CD8-positive, alpha-beta memory T cell (primary cell): ENCODE results near the gene CRHR1. TPM values are rescaled to one million over a fixed set of nuclear protein-coding genes. Genes with fewer than 3 reads are reported as not detected.
"Not testable (repeated sequence)": the region's sequence is repeated elsewhere in the genome, so short reads cannot be mapped to it uniquely, and the experiment has no call there.

ENCODE experiments used
- CTCF ChIA-PET: fragments of 350-600 bp; sonication (Branson Sonifier 250); formaldehyde crosslinking; loops from one replicate; lab custom pipeline; 2021; ENCODE audit warnings: antibody characterized with exemption; lab: Charles Lee
- POLR2A ChIA-PET: fragments of 350-600 bp; sonication (Branson Sonifier 250); formaldehyde crosslinking; loops from one replicate; lab custom pipeline; 2021; ENCODE audit warnings: antibody characterized with exemption; lab: Charles Lee
- DNase-seq, 5 donors: peaks; one replicate each; pipeline versions ENCODE4 v3.0.0 to v3.0.0-alpha.2; 2020 to 2022; ENCODE audit warnings: mixed read lengths in 1 of 5
- H3K27ac ChIP-seq: one replicate; pipeline ENCODE4 v1.7.0; 2013; ENCODE audit warnings: low read depth, mild to moderate bottlenecking, low read length, moderate library complexity
- H3K27me3 ChIP-seq: 2 replicates; pipeline ENCODE4 v1.7.0; 2013; ENCODE audit warnings: low read length, mild to moderate bottlenecking; ENCODE audit not compliant: insufficient read depth, poor library complexity, severe bottlenecking
- H3K36me3 ChIP-seq: 2 replicates; pipeline ENCODE4 v1.7.0; 2013; ENCODE audit warnings: mild to moderate bottlenecking, low read length, moderate library complexity; ENCODE audit not compliant: insufficient read depth
- H3K4me1 ChIP-seq: 2 replicates; pipeline ENCODE4 v1.7.0; 2013; ENCODE audit warnings: mild to moderate bottlenecking, low read length, moderate library complexity; ENCODE audit not compliant: insufficient read depth
- H3K4me3 ChIP-seq: 2 replicates; pipeline ENCODE4 v1.7.0; 2013; ENCODE audit warnings: mild to moderate bottlenecking, low read length
- H3K9me3 ChIP-seq: 2 replicates; pipeline ENCODE4 v1.7.0; 2013; ENCODE audit warnings: mild to moderate bottlenecking, low read length
- H3K27ac Mint-ChIP-seq, 8 donors: one replicate each; pipeline ENCODE4 v1.8.0; 2020 to 2021; ENCODE audit warnings: mixed read lengths in 8 of 8, mild to moderate bottlenecking in 6 of 8, inconsistent platforms in 3 of 8, moderate library complexity in 3 of 8
- H3K27me3 Mint-ChIP-seq, 2 donors: one replicate each; pipeline ENCODE4 v1.8.0; 2020 to 2021; ENCODE audit warnings: mixed read lengths in 2 of 2, mild to moderate bottlenecking in 1 of 2, moderate library complexity in 1 of 2
- H3K36me3 Mint-ChIP-seq, 3 donors: one replicate each; pipeline ENCODE4 v1.8.0; 2020 to 2021; ENCODE audit warnings: mixed read lengths in 3 of 3, inconsistent platforms in 1 of 3, mild to moderate bottlenecking in 1 of 3
- H3K4me1 Mint-ChIP-seq, 3 donors: one replicate each; pipeline ENCODE4 v1.8.0; 2020 to 2021; ENCODE audit warnings: mixed read lengths in 3 of 3, inconsistent platforms in 1 of 3, mild to moderate bottlenecking in 1 of 3
- H3K4me3 Mint-ChIP-seq, 7 donors: one replicate each; pipeline ENCODE4 v1.8.0; 2020 to 2021; ENCODE audit warnings: mixed read lengths in 7 of 7, mild to moderate bottlenecking in 6 of 7, moderate library complexity in 4 of 7, inconsistent platforms in 2 of 7
- H3K9me3 Mint-ChIP-seq, 5 donors: one replicate each; pipeline ENCODE4 v1.8.0; 2020 to 2022; ENCODE audit warnings: mixed read lengths in 5 of 5, mild to moderate bottlenecking in 3 of 5, moderate library complexity in 2 of 5, inconsistent platforms in 1 of 5
- polyA plus RNA-seq: library from polyadenylated mRNA; unstranded; fragments of 300-500 nt; fragmentation: Illumina TruSeq; gene quantifications from one replicate; pipeline ENCODE4 v1.2.3, GENCODE V29; 2021
- total RNA-seq, 2 experiments: library from RNA; stranded (reverse); gene quantifications; one replicate each; pipeline ENCODE4 v1.2.3, GENCODE V29; 2021

The CRHR1 gene
- total RNA-seq (not detected), polyA plus RNA-seq (not detected)

- no peak within 1 kb of the TSS for H3K27ac ChIP-seq
- Mint-ChIP-seq H3K27me3 (peaks cover 49 to 74% of the 10 kb centered on the region in 2 donors), H3K9me3 (no peaks in the 10 kb centered on the region), H3K27ac (no peak within 1 kb of the TSS), H3K4me3 (peak within 1 kb of the TSS; percentile 73 to 87 (median 78)), H3K36me3 (no peaks in the 10 kb centered on the region), H3K4me1 (peaks cover 3 to 19% (median 5%) of the 10 kb centered on the region in 3 donors)
- H3K9me3 ChIP-seq: no peaks in the 10 kb centered on the region
- ChIA-PET CTCF (interaction anchor here (0.9 kb wide), 1 partner anchor 13 kb away, joined by 3 read pairs; no protein-coding TSS in a partner anchor), POLR2A (no interaction called here)
- peak within 1 kb of the TSS; percentile 43 for H3K4me3 ChIP-seq
- DNase-seq: no peak
- no peaks in the 10 kb centered on the region for H3K36me3 ChIP-seq
- peaks cover 33% of the 10 kb centered on the region for H3K27me3 ChIP-seq
- H3K4me1 ChIP-seq: no peaks in the 10 kb centered on the region
These were observed at the start of gene CRHR1 for GRCh38 chr17:45784293-45784740. TSS of gene CRHR1 (plus strand) at chr17:45784320. CDS start at chr17:45784545, 225 bp downstream.

GRCh38 chr17:45734598-45734997 is 49.5 kb upstream of the CRHR1 start:
- peaks cover 5 to 20% (median 13%) of the 10 kb centered on the region in 5 donors for H3K9me3 Mint-ChIP-seq
- no peaks in the 10 kb centered on the region for H3K4me1 ChIP-seq
- no peaks in the 10 kb centered on the region for H3K9me3 ChIP-seq
- no peaks in the 10 kb centered on the region for H3K36me3 ChIP-seq
- H3K27me3 Mint-ChIP-seq: peaks cover 17 to 42% of the 10 kb centered on the region in 2 donors
- ChIA-PET CTCF (no interaction called here), POLR2A (no interaction called here)
- peaks cover 0 to 11% (median 0%) of the 10 kb centered on the region in 3 donors for H3K36me3 Mint-ChIP-seq
- no peaks in the 10 kb centered on the region for H3K4me1 Mint-ChIP-seq
- H3K27ac ChIP-seq: no peak overlapping the region
- H3K27ac Mint-ChIP-seq: no peak overlapping the region
- H3K4me3 ChIP-seq: no peak overlapping the region
- H3K4me3 Mint-ChIP-seq: no peak overlapping the region
- H3K27me3 ChIP-seq: no peaks in the 10 kb centered on the region
- DNase-seq: no peak

- peaks cover 5 to 15% (median 8%) of the 10 kb centered on the region in 5 donors for H3K9me3 Mint-ChIP-seq
- Histone ChIP-seq H3K27me3 (no peaks in the 10 kb centered on the region), H3K36me3 (no peaks in the 10 kb centered on the region), H3K27ac (no peak overlapping the region), H3K9me3 (no peaks in the 10 kb centered on the region), H3K4me1 (no peaks in the 10 kb centered on the region), H3K4me3 (no peak overlapping the region)
- CTCF ChIA-PET: no interaction called here
- peaks cover 19 to 42% of the 10 kb centered on the region in 2 donors for H3K27me3 Mint-ChIP-seq
- peaks cover 0 to 2% (median 0%) of the 10 kb centered on the region in 3 donors for H3K4me1 Mint-ChIP-seq
- POLR2A ChIA-PET: no interaction called here
- DNase-seq: no peak
- H3K4me3 Mint-ChIP-seq: no peak overlapping the region
- H3K36me3 Mint-ChIP-seq: peaks cover 0 to 11% (median 0%) of the 10 kb centered on the region in 3 donors
- no peak overlapping the region for H3K27ac Mint-ChIP-seq
These were observed 48.6 kb upstream of the CRHR1 start for GRCh38 chr17:45735488-45735887.

GRCh38 chr17:45739786-45740185 is 44.3 kb upstream of the CRHR1 start:
- ChIA-PET POLR2A (no interaction called here), CTCF (no interaction called here)
- Histone ChIP-seq H3K27me3 (no peaks in the 10 kb centered on the region), H3K27ac (no peak overlapping the region), H3K9me3 (no peaks in the 10 kb centered on the region), H3K4me1 (no peaks in the 10 kb centered on the region), H3K4me3 (no peak overlapping the region), H3K36me3 (no peaks in the 10 kb centered on the region)
- Mint-ChIP-seq H3K4me1 (peaks cover 0 to 6% (median 0%) of the 10 kb centered on the region in 3 donors), H3K9me3 (no peaks in the 10 kb centered on the region), H3K4me3 (peak overlapping the region in 1 of 7 donors; percentile 7), H3K36me3 (no peaks in the 10 kb centered on the region), H3K27ac (no peak overlapping the region), H3K27me3 (peaks cover 16 to 51% of the 10 kb centered on the region in 2 donors)
- DNase-seq: no peak

DNA sequence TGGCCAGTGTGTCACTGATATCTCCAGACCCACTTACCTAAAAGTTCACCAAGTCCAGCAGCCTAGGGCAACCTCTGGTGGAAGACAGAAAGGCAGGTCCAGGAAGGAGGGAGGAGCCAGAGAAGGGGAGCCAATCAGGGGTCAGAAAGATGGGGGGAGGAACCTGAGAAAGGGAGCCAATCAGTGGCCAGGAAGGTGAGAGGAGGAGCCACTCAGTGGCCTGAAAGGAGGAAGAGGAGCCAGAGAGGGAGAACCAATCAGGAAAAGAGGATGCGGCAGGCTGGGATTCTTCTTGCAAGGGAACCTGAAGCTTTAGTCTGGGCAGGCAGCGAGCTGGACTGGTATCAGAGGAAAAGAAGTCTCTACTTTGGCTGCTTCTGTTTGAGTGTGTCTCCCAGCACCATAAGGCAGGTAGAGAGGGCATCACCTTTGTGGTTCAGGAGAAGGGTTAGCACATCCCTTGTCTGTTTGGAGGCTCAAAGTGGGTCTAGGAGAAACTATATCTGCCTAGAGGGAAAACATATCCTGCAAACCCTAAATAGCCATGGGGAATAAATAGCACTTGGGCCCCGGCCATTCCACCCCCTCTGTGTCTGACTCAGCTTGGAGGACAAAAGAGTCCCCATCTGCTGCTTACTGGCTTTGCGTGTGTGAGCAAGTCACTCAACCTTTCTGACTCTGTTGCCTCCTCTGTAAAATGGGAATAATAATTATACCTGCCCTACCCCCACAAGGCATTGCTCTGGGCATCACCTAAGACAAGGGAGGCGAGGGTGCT is 43.4 kb upstream of the CRHR1 start:
- H3K4me1 Mint-ChIP-seq: peaks cover 0 to 6% (median 0%) of the 10 kb centered on the region in 3 donors
- H3K36me3 Mint-ChIP-seq: no peaks in the 10 kb centered on the region
- peak overlapping the region in 2 of 7 donors; percentile 24 to 27 for H3K4me3 Mint-ChIP-seq
- H3K4me1 ChIP-seq: no peaks in the 10 kb centered on the region
- no peak overlapping the region for H3K4me3 ChIP-seq
- no peaks in the 10 kb centered on the region for H3K9me3 ChIP-seq
- DNase-seq: no peak
- no peaks in the 10 kb centered on the region for H3K9me3 Mint-ChIP-seq
- no peaks in the 10 kb centered on the region for H3K36me3 ChIP-seq
- ChIA-PET CTCF (no interaction called here), POLR2A (no interaction called here)
- H3K27me3 Mint-ChIP-seq: peaks cover 18 to 57% of the 10 kb centered on the region in 2 donors
- H3K27me3 ChIP-seq: no peaks in the 10 kb centered on the region
- no peak overlapping the region for H3K27ac ChIP-seq
- no peak overlapping the region for H3K27ac Mint-ChIP-seq

GRCh38 chr17:45742251-45742650 is 41.9 kb upstream of the CRHR1 start:
- H3K4me1 ChIP-seq: no peaks in the 10 kb centered on the region
- H3K36me3 Mint-ChIP-seq: no peaks in the 10 kb centered on the region
- H3K4me1 Mint-ChIP-seq: peaks cover 0 to 6% (median 0%) of the 10 kb centered on the region in 3 donors
- H3K9me3 ChIP-seq: no peaks in the 10 kb centered on the region
- H3K4me3 Mint-ChIP-seq: no peak overlapping the region
- H3K27ac ChIP-seq: no peak overlapping the region
- ChIA-PET CTCF (no interaction called here), POLR2A (no interaction called here)
- H3K4me3 ChIP-seq: no peak overlapping the region
- peaks cover 22 to 61% of the 10 kb centered on the region in 2 donors for H3K27me3 Mint-ChIP-seq
- H3K9me3 Mint-ChIP-seq: no peaks in the 10 kb centered on the region
- no peak overlapping the region for H3K27ac Mint-ChIP-seq
- no peaks in the 10 kb centered on the region for H3K27me3 ChIP-seq
- H3K36me3 ChIP-seq: no peaks in the 10 kb centered on the region
- no peak for DNase-seq

DNA sequence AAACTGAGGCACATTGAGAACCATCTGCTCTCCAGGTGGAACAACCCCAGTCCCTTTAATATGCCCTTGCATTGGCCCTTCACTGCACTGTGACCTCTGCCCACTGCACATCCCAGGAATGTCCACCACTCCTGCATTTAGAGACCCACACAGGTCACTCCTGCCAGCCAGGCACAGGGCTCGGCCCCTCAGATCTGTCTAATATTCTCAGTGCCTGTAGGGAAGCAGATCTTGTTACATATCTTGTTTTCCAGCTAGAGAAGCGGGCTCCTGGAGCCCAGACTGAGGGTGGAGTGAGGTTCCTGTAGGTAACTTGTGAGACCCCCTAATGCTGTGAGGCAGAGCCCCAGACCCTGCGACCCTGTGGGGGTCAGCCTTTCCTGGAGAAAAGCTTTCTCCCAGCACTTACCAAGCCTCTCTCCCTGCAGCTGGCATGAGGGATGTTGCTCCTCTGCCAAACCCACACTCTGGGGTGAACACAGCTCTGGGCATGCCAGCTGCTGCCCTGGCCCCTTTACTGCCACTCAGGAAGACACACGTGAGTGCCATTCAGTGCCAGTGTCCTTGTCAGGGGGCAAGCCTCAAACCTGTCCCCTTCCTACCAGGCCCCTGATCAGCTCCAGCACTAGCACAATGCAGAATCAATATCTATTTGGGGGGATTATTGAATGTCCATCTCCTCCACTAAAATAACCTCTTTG is 40.3 kb upstream of the CRHR1 start:
- ChIA-PET POLR2A (no interaction called here), CTCF (no interaction called here)
- H3K27me3 ChIP-seq: no peaks in the 10 kb centered on the region
- H3K9me3 ChIP-seq: no peaks in the 10 kb centered on the region
- no peak for DNase-seq
- no peak overlapping the region for H3K27ac ChIP-seq
- Mint-ChIP-seq H3K27ac (no peak overlapping the region), H3K4me1 (peaks cover 0 to 6% (median 0%) of the 10 kb centered on the region in 3 donors), H3K36me3 (no peaks in the 10 kb centered on the region), H3K9me3 (no peaks in the 10 kb centered on the region), H3K27me3 (peaks cover 24 to 54% of the 10 kb centered on the region in 2 donors), H3K4me3 (no peak overlapping the region)
- H3K36me3 ChIP-seq: no peaks in the 10 kb centered on the region
- H3K4me1 ChIP-seq: no peaks in the 10 kb centered on the region
- H3K4me3 ChIP-seq: no peak overlapping the region

DNA sequence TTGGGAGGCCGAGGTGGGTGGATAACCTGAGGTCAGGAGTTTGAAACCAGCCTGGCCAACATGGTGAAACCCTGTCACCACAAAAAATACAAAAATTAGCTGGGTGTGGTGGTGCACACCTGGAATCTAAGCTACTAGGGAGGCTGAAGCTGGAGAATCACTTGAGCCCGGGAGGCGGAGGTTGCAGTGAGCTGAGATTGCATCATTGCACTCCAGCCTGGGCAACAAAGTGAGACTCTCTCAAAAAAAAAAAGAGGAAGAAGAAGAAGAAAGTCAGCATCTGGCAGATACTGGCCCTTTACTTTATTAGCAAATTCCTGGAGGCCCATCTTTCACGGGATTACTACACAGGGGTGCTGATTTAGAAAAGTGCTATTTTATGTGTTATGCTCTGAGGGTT is 39.3 kb upstream of the CRHR1 start:
- H3K4me3 Mint-ChIP-seq, H3K9me3 Mint-ChIP-seq, H3K4me3 ChIP-seq, H3K36me3 Mint-ChIP-seq, POLR2A ChIA-PET, CTCF ChIA-PET, H3K27me3 ChIP-seq, DNase-seq, H3K9me3 ChIP-seq, H3K36me3 ChIP-seq, H3K4me1 Mint-ChIP-seq, H3K27ac ChIP-seq, H3K27ac Mint-ChIP-seq, H3K4me1 ChIP-seq: not testable (repeated sequence)
- H3K27me3 Mint-ChIP-seq: peaks cover 21 to 56% of the 10 kb centered on the region in 2 donors
